VCaP (cell line): ENCODE data around the gene GTF3C1.

ENCODE experiments used
- H3K27ac ChIP-seq: fragments of 450-650 bp; 2 replicates; pipeline ENCODE4 v1.5.1; 2017
- TF ChIP-seq, protein P1 (sequence below): fragments of 450-650 bp; conservative IDR thresholded peaks from 2 replicates; pipeline ENCODE4 v1.5.1; 2017; ENCODE audit warnings: mild to moderate bottlenecking, moderate library complexity

GTF3C1 gene

GRCh38 chr16:27471661-27472060, 78.1 kb downstream of the GTF3C1 start:
- TF ChIP-seq, protein P1, sequence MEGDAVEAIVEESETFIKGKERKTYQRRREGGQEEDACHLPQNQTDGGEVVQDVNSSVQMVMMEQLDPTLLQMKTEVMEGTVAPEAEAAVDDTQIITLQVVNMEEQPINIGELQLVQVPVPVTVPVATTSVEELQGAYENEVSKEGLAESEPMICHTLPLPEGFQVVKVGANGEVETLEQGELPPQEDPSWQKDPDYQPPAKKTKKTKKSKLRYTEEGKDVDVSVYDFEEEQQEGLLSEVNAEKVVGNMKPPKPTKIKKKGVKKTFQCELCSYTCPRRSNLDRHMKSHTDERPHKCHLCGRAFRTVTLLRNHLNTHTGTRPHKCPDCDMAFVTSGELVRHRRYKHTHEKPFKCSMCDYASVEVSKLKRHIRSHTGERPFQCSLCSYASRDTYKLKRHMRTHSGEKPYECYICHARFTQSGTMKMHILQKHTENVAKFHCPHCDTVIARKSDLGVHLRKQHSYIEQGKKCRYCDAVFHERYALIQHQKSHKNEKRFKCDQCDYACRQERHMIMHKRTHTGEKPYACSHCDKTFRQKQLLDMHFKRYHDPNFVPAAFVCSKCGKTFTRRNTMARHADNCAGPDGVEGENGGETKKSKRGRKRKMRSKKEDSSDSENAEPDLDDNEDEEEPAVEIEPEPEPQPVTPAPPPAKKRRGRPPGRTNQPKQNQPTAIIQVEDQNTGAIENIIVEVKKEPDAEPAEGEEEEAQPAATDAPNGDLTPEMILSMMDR, result no peak
- no peak overlapping the region for H3K27ac ChIP-seq

DNA sequence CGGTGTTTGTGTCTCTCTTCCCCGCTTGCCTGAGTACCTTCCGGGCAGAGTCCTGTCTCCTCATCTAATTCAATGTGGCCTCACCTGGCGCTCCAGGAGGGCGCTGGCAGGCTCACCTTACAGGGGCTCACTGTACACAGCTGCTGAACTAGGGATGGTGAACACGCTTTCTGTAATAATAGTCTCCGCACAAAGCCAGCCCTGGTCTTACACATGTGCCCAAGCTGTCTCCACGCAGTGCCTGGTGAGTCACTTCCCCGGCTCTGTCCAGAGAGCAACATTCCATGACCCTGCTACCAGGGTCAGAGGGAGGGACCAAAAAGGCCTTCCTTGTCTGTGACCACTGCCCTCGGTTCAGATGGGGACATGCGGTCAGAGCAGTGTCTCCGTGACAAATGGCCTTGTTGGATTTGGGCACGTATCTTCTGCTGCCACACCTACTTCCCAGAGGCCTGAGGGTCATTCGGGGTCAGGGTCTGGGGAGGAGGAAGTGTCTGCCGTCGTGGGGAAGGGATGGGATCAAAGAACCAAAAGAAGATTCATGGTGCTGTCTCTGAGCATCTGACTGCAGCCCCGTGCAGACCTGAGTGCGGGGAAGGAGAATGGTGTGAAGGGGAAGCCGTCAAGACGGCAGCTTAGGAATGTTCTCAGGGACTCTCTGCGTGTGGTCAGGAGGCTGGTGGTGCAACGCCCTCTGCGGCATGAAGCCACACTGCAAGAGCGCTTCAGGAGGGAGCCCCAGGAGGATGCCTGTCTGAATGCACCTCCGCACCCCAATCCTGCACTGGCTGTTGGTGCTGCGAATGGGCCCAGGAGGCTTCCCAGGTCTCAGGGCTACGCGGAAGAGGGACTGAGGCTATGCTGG, 78.9 kb downstream of the GTF3C1 start:
- H3K27ac ChIP-seq, result no peak overlapping the region

DNA sequence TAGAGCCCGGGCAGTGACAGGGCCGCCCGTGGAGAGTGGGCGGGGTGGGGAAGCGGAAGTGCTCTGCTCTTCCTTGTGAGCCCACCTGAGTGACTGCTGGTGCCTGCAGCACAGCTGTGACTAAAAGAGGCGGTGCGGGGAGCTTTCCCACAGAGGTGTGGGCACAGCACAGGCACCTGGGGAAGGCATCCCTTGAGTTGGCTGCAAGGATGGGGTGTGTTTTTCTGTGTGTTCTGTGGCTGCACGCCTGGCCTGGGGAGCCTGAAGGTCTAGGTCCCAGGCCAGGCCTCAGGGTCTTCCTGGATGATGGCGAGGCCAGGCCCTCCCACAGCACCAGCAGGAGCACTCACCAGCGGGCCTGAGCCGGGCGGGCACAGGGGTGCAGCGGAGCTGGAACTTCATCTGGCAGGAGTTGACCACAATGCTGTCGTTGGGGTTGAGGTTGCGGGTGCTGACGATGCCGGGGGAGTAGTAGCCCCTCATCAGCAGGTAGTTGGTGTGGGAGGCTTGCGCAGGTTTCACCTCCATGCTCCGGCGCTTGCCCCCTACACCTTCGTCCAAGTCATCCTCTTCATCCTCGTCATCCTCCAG, 80.7 kb downstream of the GTF3C1 start:
- TF ChIP-seq, protein P1, result no peak
- no peak overlapping the region for H3K27ac ChIP-seq

More for the DNA sequence above, 78.9 kb downstream of the GTF3C1 start:
- TF ChIP-seq, protein P1, result no peak

- TF ChIP-seq, protein P1, result no peak
Measured at GRCh38 chr16:27465483-27465879, 84.2 kb downstream of the GTF3C1 start.

DNA sequence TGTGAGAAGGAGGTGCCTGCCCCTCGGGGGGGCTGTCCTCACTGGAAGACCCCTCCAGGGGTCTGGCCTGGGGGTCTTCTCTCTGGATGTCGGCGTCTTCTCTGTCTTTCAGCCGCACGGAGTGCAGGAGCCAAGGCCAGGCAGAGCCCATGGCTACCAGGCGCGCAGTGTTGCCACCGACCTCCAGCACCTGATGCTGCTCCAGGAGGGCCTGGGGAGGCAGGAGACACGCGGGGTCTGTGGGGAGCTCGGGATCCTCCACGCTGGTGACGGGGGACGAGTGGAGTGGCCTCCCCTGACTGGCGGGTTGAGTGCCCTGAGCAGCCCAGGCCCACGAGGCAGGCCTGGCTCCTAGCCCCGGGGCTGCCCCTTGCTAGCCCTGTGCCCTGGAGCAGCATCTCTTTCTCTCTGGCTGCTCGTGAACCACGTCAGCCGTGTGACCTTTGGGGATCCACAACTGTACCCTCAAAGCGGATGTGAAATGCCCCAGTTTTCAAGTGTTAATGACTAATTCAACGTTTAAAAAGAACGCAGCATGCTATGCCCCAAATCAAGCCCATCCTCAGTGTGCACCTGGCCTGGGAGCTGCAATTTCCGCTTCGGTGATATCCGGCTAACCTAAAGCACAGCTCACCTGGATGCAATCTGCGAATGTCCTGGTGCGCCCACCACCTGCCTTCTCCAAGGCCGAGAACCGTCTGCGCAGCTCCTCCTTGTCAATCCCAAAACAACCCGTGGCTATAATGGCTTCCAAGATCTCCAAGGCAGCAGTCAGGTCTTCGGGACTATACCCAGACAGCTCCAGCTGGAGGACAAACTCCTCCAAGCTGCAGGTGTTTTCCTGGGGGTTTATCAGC, 84.9 kb downstream of the GTF3C1 start:
- TF ChIP-seq, protein P1, result no peak
- H3K27ac ChIP-seq, result no peak overlapping the region

More at GRCh38 chr16:27465483-27465879, 84.2 kb downstream of the GTF3C1 start:
- H3K27ac ChIP-seq, result no peak overlapping the region

GRCh38 chr16:27463741-27464591, 85.7 kb downstream of the GTF3C1 start:
- TF ChIP-seq, protein P1, result no peak
- H3K27ac ChIP-seq, result no peak overlapping the region
